Activated CD8-positive, alpha-beta T cell treated with anti-CD3 and anti-CD28 coated beads for 36 hours (primary cell): ENCODE measurements around the gene XIRP1. TPM values are rescaled to one million over a fixed set of nuclear protein-coding genes. Genes with fewer than 3 reads are reported as not detected.
A peak's percentile ranks its signal among the peaks of the same experiment; 100 is the strongest.

Experiments used
- ATAC-seq: fragments of 200-7000 bp; cut with Tn5 transposase; one replicate; pipeline ENCODE4 v1.10.0; 2021; ENCODE audit warnings: mild to moderate bottlenecking, moderate library complexity
- CTCF ChIA-PET: fragments of 350-600 bp; sonication (Branson Sonifier 250); formaldehyde crosslinking; loops from one replicate; lab custom pipeline; 2021; ENCODE audit warnings: antibody characterized with exemption; lab: Charles Lee
- POLR2A ChIA-PET: fragments of 350-600 bp; sonication (Branson Sonifier 250); formaldehyde crosslinking; loops from one replicate; lab custom pipeline; 2021; ENCODE audit warnings: antibody characterized with exemption; lab: Charles Lee
- DNase-seq: peaks from one replicate; pipeline ENCODE4 v3.0.0-alpha.2; 2020
- H3K27ac Mint-ChIP-seq: one replicate; pipeline ENCODE4 v1.8.0; 2021; ENCODE audit warnings: mild to moderate bottlenecking, mixed read lengths
- H3K27me3 Mint-ChIP-seq: one replicate; pipeline ENCODE4 v1.8.0; 2021; ENCODE audit warnings: mixed read lengths
- H3K36me3 Mint-ChIP-seq: one replicate; pipeline ENCODE4 v1.8.0; 2021; ENCODE audit warnings: low read depth, mixed read lengths
- H3K4me1 Mint-ChIP-seq: one replicate; pipeline ENCODE4 v1.8.0; 2021; ENCODE audit warnings: low read depth, mixed read lengths
- H3K4me3 Mint-ChIP-seq: one replicate; pipeline ENCODE4 v1.8.0; 2021; ENCODE audit warnings: mild to moderate bottlenecking, moderate library complexity, mixed read lengths
- H3K9me3 Mint-ChIP-seq: one replicate; pipeline ENCODE4 v1.8.0; 2021; ENCODE audit warnings: mixed read lengths
- intact Hi-C: fragments of 100-400 bp; cut with micrococcal nuclease; formaldehyde crosslinking; loops from one replicate; pipeline ENCODE4 v1.10.0; 2022
- total RNA-seq, 2 experiments: library from RNA; stranded (reverse); gene quantifications; one replicate each; pipeline ENCODE4 v1.2.3, GENCODE V29; 2021
- TF ChIP-seq, protein P1 (sequence below): fragments of 200-600 bp; IDR thresholded peaks from one replicate; pipeline ENCODE4 v1.8.0; 2022; ENCODE audit warnings: antibody characterized with exemption, mild to moderate bottlenecking

Gene XIRP1
- total RNA-seq, 2 experiments from 2014 or later: 2.5 TPM

DNA sequence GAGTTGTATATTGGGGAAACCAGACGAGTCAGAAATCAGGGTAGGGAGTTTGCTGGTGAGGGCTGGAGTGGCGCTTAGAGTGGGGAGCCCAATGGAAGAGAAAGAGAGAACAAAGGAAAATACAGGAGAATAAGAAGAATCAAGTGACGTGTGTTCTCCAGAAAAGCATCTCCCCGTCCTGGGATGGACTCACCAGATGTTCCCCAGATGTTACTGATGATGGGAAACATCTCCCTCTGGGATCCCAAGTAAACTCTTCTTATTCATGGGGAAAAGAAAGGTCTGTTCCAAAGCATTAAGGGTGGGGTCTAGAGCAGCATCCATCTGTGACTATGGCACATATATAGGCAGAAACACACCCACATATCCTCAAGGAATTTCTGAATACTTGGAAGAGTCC, 36.0 kb downstream of the XIRP1 start:
- CTCF ChIA-PET: interaction anchor here (1.5 to 4.0 kb wide), 5 partner anchors 16 to 135 kb away, joined by 3 to 16 read pairs (median 12); no protein-coding TSS in a partner anchor
- Mint-ChIP-seq H3K4me1 (peaks cover 24% of the 10 kb centered on the region), H3K27ac (peak overlapping the region; percentile 17), H3K27me3 (peaks cover 1% of the 10 kb centered on the region), H3K36me3 (peaks cover 13% of the 10 kb centered on the region), H3K9me3 (no peaks in the 10 kb centered on the region), H3K4me3 (no peak overlapping the region)
- TF ChIP-seq, protein P1, sequence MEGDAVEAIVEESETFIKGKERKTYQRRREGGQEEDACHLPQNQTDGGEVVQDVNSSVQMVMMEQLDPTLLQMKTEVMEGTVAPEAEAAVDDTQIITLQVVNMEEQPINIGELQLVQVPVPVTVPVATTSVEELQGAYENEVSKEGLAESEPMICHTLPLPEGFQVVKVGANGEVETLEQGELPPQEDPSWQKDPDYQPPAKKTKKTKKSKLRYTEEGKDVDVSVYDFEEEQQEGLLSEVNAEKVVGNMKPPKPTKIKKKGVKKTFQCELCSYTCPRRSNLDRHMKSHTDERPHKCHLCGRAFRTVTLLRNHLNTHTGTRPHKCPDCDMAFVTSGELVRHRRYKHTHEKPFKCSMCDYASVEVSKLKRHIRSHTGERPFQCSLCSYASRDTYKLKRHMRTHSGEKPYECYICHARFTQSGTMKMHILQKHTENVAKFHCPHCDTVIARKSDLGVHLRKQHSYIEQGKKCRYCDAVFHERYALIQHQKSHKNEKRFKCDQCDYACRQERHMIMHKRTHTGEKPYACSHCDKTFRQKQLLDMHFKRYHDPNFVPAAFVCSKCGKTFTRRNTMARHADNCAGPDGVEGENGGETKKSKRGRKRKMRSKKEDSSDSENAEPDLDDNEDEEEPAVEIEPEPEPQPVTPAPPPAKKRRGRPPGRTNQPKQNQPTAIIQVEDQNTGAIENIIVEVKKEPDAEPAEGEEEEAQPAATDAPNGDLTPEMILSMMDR: no peak
- POLR2A ChIA-PET: interaction anchor here (1.0 to 1.6 kb wide), 4 partner anchors 9 to 22 kb away, joined by 3 to 7 read pairs (median 4); no protein-coding TSS in a partner anchor
- DNase-seq: no peak
- intact Hi-C loops: no loop called here
- ATAC-seq: no peak

DNA sequence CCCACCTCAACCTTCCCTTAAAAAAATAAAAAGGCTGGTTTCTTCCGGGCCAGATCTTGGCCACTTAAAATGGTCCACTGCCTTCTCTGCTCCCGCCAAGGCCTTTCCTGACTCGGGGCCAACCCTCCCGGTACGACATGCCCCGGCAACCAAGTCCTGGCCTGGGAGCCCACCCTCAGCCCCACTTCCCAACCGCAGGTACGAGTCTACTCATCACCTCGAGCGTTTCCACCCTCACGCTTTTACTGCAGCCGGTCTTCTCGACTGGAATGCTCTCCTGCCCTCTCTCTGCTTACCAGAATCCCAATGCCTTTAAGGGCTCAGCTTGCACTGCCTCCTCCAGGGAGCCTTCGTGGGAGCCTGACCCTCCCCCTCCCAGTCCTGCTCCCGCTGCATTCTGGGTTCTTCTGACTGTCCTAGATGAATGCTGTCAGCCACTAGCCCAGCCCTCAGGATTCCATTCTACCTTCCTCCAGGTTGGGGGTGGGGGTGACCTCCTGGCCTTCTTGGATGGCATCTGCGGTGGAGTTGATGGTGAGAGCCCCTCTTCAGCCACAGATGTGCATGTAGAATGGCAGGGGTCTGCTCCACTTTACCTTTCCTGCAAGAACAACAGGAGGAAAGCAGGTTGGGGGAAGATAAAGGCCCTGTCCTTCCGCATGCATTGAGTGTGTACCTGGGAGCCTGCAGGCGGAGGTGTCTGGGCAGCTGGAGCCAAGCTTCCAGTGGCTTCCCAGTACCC, 37.9 kb downstream of the XIRP1 start:
- Mint-ChIP-seq H3K4me1 (peaks cover 43% of the 10 kb centered on the region), H3K36me3 (peaks cover 32% of the 10 kb centered on the region), H3K4me3 (peak overlapping the region; percentile 70), H3K9me3 (no peaks in the 10 kb centered on the region), H3K27me3 (peaks cover 1% of the 10 kb centered on the region), H3K27ac (peak overlapping the region; percentile 76)
- intact Hi-C loops: no loop called here
- DNase-seq: no peak
- ChIA-PET POLR2A (no interaction called here), CTCF (interaction anchor here (1.9 to 2.7 kb wide), 2 partner anchors 18 to 137 kb away, joined by 5 to 14 read pairs; no protein-coding TSS in a partner anchor)
- TF ChIP-seq, protein P1: no peak
- ATAC-seq: no peak

DNA sequence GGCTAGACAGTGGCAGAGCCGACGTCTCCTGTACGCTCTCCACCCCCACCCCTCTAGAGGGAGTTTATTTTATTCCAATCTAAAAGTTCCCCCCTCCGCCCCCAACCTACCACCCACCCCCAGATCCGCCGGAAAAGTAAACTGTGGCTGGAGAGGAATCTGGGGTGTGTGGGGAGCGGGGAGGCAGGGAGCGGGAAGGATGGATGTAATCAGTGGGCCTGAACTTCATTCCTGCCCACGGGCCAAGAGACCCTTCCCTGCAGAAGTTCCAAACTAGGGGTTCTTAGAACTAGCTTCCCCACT, 38.5 kb downstream of the XIRP1 start:
- Mint-ChIP-seq H3K27me3 (peaks cover 1% of the 10 kb centered on the region), H3K9me3 (no peaks in the 10 kb centered on the region), H3K4me3 (peak overlapping the region; percentile 70), H3K4me1 (peaks cover 48% of the 10 kb centered on the region), H3K27ac (peak overlapping the region; percentile 76), H3K36me3 (peaks cover 38% of the 10 kb centered on the region)
- DNase-seq (no peak), ATAC-seq (no peak)
- POLR2A ChIA-PET: no interaction called here
- intact Hi-C loops: no loop called here
- TF ChIP-seq, protein P1: no peak
- CTCF ChIA-PET: no interaction called here

DNA sequence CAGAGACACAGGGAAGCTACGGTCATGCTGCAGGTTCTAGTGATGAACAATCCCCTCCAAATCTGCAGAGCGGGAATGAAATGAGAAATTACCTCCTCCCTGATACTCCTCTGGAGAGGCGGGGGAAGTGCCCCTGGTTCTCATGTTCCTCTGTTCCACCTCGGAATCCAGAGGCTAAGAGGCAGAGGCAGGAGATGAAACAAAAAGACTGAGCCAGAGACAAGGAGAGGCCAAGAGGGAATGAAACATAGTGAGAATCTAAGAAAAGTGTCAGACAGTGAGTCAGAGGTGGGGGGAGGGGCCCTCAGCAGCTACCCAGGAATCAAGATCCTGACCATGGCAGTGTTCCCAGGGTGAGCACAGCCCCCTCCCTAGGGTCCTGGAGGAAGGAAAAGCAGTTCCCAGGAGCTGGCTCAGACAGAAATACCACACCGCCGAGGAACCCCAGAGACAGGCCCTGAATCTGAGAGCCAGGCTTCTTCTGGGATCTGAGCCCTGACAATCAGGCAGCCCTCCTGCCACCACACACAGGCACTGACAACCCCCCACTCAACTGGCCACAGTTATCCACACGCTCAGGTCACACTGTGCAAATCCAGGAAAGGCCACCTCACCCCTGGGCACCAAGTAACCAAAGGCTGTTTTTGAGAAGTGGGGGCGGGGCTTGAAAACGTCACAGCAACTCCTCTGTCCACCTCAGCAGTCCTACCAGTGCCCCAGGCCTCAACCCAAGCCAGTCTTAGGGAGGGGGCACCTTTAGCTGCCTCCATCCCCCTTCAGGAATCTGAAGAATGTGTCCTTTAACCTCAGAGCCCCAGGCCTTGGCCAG, 41.4 kb downstream of the XIRP1 start:
- TF ChIP-seq, protein P1: no peak
- intact Hi-C loops: no loop called here
- CTCF ChIA-PET: interaction anchor here (1.5 kb wide), 2 partner anchors 39 to 45 kb away, joined by 5 to 6 read pairs; no protein-coding TSS in a partner anchor
- POLR2A ChIA-PET: interaction anchor here (0.6 to 2.0 kb wide), 4 partner anchors 40 to 99 kb away, joined by 3 to 5 read pairs (median 4); partner anchors contain the start of genes GORASP1 and TTC21A
- Mint-ChIP-seq H3K27me3 (no peaks in the 10 kb centered on the region), H3K4me1 (peaks cover 74% of the 10 kb centered on the region), H3K9me3 (no peaks in the 10 kb centered on the region), H3K36me3 (peaks cover 67% of the 10 kb centered on the region), H3K27ac (peak overlapping the region; percentile 99), H3K4me3 (peak overlapping the region; percentile 100)
- ATAC-seq: no peak
- peak; percentile 79 for DNase-seq
